ENCODE results near the gene ZFHX3. TPM values are rescaled to one million over a fixed set of nuclear protein-coding genes. Genes with fewer than 3 reads are reported as not detected.

Gene ZFHX3
- total RNA-seq, 1 experiment from 2014 or later = 1.5 TPM

DNA sequence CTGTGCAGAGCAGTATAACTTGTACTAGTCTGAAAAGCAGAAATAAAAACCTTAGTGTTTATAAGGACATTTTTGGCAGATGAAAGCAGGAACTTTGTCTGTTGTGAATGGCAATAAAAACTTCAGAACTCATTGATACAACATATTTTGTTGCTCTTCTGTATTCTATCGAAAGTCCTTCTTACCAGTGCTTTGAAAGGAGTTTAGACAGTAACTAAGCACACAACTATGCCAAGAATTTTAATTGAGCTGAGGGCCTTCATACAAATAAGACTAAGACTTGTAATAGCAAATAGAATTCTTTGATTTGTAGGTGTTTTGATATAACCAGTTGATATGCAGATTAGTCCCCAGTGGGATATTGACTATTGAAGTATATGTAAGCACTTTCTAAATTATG is 308.4 kb downstream of the ZFHX3 start:
- Histone ChIP-seq H3K23ac (ENCODE audit: insufficient read length, low read depth, low read length) (no peak overlapping the region), H4K8ac (replicated peaks; ENCODE audit: insufficient read length, low read depth, low read length) (no peak overlapping the region), H3K18ac (ENCODE audit: insufficient read length, low read depth, low read length) (no peak overlapping the region), H3K9ac (ENCODE audit: extremely low read depth, insufficient read length, low read length) (no peak overlapping the region), H3K79me2 (ENCODE audit: insufficient read depth, low read length) (no peaks in the 10 kb centered on the region), H2AFZ (ENCODE audit: low read length) (no peak overlapping the region), H2BK120ac (ENCODE audit: low read depth, low read length, poor library complexity, severe bottlenecking) (no peak overlapping the region), H2BK15ac (ENCODE audit: low read depth, low read length) (no peak overlapping the region), H3K23me2 (ENCODE audit: insufficient read length, low read depth, low read length, poor library complexity, severe bottlenecking) (no peaks in the 10 kb centered on the region), H3K27me3 (ENCODE audit: insufficient read depth, low read length) (no peaks in the 10 kb centered on the region), H2BK20ac (ENCODE audit: low read depth, low read length, poor library complexity, severe bottlenecking) (no peak overlapping the region), H3K9me3 (ENCODE audit: control insufficient read depth, low read depth, low read length) (no peaks in the 10 kb centered on the region), H3T11ph (ENCODE audit: low read length) (no peak overlapping the region), H3K27ac (ENCODE audit: insufficient read length, low read depth, low read length) (no peak overlapping the region), H4K20me1 (ENCODE audit: control insufficient read depth, insufficient read depth, insufficient read length) (no peaks in the 10 kb centered on the region), H3K4me1 (ENCODE audit: insufficient read depth, low read length) (peaks cover 6% of the 10 kb centered on the region; the same call in 1 of the 2 replicates), H2AK5ac (ENCODE audit: insufficient read length, low read length) (no peak overlapping the region), H3K4me2 (ENCODE audit: insufficient read depth, insufficient read length, low read length) (no peak overlapping the region), H2BK5ac (ENCODE audit: insufficient read length, low read length) (no peak overlapping the region), H4K91ac (ENCODE audit: insufficient read length, low read depth, low read length) (no peak overlapping the region), H3K56ac (ENCODE audit: insufficient read length, low read depth, low read length) (no peak overlapping the region), H3K14ac (ENCODE audit: insufficient read depth, low read length) (no peak overlapping the region), H4K5ac (ENCODE audit: insufficient read length, low read depth, low read length) (no peak overlapping the region), H3K4ac (ENCODE audit: low read depth, low read length) (no peak overlapping the region), H3K79me1 (ENCODE audit: insufficient read depth, low read depth, low read length, poor library complexity, severe bottlenecking) (no peaks in the 10 kb centered on the region), H2BK12ac (ENCODE audit: insufficient read length, low read depth, low read length) (no peak overlapping the region)
- no peaks in the 10 kb centered on the region; the same call in 1 of the 2 replicates for H3K27me3 Mint-ChIP-seq (ENCODE audit: low read depth)
- H3K4me3 Mint-ChIP-seq = no peak overlapping the region
- peaks cover 6 to 7% of the 10 kb centered on the region in 2 experiments; a peak in 3 of 4 replicates for H3K4me1 Mint-ChIP-seq
- H3K9me3 Mint-ChIP-seq = peaks cover 3 to 6% of the 10 kb centered on the region in 2 experiments; a peak in 4 of 5 replicates
- peaks cover 2 to 8% (median 3%) of the 10 kb centered on the region in 3 experiments; a peak in 4 of 7 replicates for H3K36me3 Mint-ChIP-seq (ENCODE audit: insufficient read depth in 1 of 3, low read depth in 3 of 3)
- no CpG with 5 or more reads among the region's 1 CpG for WGBS (ENCODE audit: extremely low coverage, insufficient read length, low lambda C conversion rate)
- H3K27ac Mint-ChIP-seq = no peak overlapping the region
- TF ChIP-seq CTCF (conservative IDR thresholded peaks at IDR 0.05) = no peak
- no peak for DNase-seq

Data from H9 (cell line).